Testis (tissue), 3 donors: ENCODE data around the gene TLR2. TPM values are rescaled to one million over a fixed set of nuclear protein-coding genes. Genes with fewer than 3 reads are reported as not detected.

ENCODE experiments used
- DNase-seq: peaks from one replicate; pipeline ENCODE4 v3.0.0-alpha.2; 2019
- H3K27ac ChIP-seq, 2 donors: fragments of 200-600 bp; sonication (generic); one replicate each; pipeline ENCODE4 v1.5.1; 2019
- H3K27me3 ChIP-seq: fragments of 200-600 bp; sonication (generic); one replicate; pipeline ENCODE4 v1.5.1; 2019
- H3K36me3 ChIP-seq: fragments of 200-600 bp; sonication (generic); one replicate; pipeline ENCODE4 v1.5.1; 2017; ENCODE audit warnings: low read depth; ENCODE audit errors: missing control alignments
- H3K4me1 ChIP-seq: fragments of 200-600 bp; sonication (generic); one replicate; pipeline ENCODE4 v1.5.1; 2019
- H3K4me3 ChIP-seq, 2 donors: fragments of 200-600 bp; sonication (generic); one replicate each; pipeline ENCODE4 v1.5.1; 2017 to 2019
- H3K9me3 ChIP-seq: fragments of 200-600 bp; sonication (generic); one replicate; pipeline ENCODE4 v1.5.1; 2017
- CTCF ChIP-seq, 3 experiments: fragments of 450-650 bp in 2 of 3; fragments of 200-600 bp in 1 of 3; sonication (generic) in 1 of 3; IDR thresholded peaks; one replicate each; pipeline ENCODE4 v1.5.1; 2016 to 2019; ENCODE audit warnings: antibody characterized with exemption in 3 of 3, mild to moderate bottlenecking in 2 of 3, moderate library complexity in 1 of 3
- POLR2A ChIP-seq: fragments of 450-650 bp; IDR thresholded peaks from one replicate; pipeline ENCODE4 v1.6.1; 2017; ENCODE audit warnings: antibody characterized with exemption, mild to moderate bottlenecking, moderate library complexity
- WGBS, 2 donors: methylation state at CpG; one replicate each; pipeline ENCODE4 v1.1.5; 2018; 5-methylcytosine and 5-hydroxymethylcytosine counted together
- intact Hi-C: fragments of 100-400 bp; cut with DNase I; formaldehyde crosslinking; loops from one replicate; pipeline ENCODE4 v1.15.1; 2023; ENCODE audit warnings: low total_unique reads
- polyA plus RNA-seq: library from polyadenylated mRNA; stranded (reverse); fragments of 350-450 nt; fragmentation: Illumina TruSeq; extraction: RNeasy Lipid Tissue Mini Kit (QIAGEN cat#74804); gene quantifications from one replicate; pipeline ENCODE4 v1.2.3, GENCODE V29; 2014; ENCODE audit warnings: low read depth, low replicate concordance; ENCODE audit not compliant: insufficient read depth
- total RNA-seq, 2 donors: library from RNA; depleted of rRNA; stranded (reverse); fragments of >200 nt; gene quantifications; one replicate each; pipeline ENCODE4 v1.2.3, GENCODE V29; 2016

The TLR2 gene
- total and polyA plus RNA-seq, 3 donors from 2014 or later = 5.4 to 12.0 (median 8.7) TPM

DNA sequence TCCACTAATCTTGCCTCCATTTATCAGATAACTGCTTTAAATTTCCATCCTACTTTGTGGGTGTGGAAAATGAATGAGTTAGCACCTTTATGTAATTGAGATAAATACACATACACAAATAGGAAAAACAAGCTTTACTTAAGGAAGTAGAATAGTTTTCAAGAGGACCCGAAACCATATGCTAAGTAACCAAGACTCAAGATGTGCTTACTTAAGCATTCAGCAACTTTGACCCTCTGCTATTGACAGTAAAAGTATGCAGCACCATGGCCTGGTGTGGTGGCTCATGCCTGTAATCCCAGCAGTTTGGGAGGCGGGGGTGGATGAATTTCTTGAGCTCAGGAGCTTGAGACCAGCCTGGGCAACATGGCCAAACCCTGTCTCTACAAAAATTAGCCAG is 45.8 kb downstream of the TLR2 start:
- Histone ChIP-seq H3K4me1 (no peaks in the 10 kb centered on the region), H3K27ac (no peak overlapping the region), H3K9me3 (no peaks in the 10 kb centered on the region), H3K36me3 (no peaks in the 10 kb centered on the region), H3K27me3 (no peaks in the 10 kb centered on the region), H3K4me3 (no peak overlapping the region)
- DNase-seq = no peak
- WGBS, 2 donors = 86 to 94% methylated on average over 2 of the region's 2 CpGs
- intact Hi-C loops = no loop called here
- no peak for TF ChIP-seq CTCF (IDR thresholded peaks at IDR 0.05)
- no peak for TF ChIP-seq POLR2A

GRCh38 chr4:153731239-153731638 is 47.2 kb downstream of the TLR2 start:
- TF ChIP-seq POLR2A (no peak), CTCF (IDR thresholded peaks at IDR 0.05) (no peak)
- no peaks in the 10 kb centered on the region for H3K36me3 ChIP-seq
- WGBS, 2 donors = 29 to 32% methylated on average over 3 of the region's 3 CpGs
- H3K4me1 ChIP-seq = no peaks in the 10 kb centered on the region
- no peak overlapping the region for H3K4me3 ChIP-seq
- no peak for DNase-seq
- H3K27me3 ChIP-seq = no peaks in the 10 kb centered on the region
- H3K27ac ChIP-seq = no peak overlapping the region
- H3K9me3 ChIP-seq = no peaks in the 10 kb centered on the region
- intact Hi-C loops = no loop called here

DNA sequence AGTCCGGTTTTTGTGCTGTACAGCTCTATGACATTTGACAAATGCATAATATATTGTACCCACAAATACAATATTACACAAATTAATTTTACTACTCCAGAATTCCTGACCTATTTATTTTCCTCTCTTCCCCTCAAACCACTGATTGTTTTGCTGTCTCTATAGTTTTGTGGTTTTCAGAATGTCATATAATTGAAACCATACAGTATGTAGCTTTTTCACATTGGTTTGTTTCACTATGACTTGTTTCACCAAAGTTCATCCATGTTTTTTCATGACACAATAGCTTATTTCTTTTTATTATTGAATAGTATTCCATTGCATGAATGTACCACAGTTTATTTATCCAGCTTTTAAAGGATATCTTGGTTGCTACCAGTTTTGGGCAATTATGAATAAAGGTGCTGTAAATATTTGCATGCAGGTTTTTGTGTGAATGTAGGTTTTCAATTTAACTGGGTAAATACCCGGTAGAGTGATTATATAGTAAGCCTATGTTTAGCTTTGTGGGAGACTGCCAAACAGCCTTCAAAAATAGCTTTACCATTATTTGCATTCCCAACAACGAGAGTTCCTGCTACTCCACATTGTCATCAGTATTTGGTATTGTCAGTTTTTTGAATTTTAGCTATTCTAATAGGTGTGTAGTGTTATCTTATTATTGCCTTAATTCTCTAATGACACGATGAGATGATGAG is 49.8 kb downstream of the TLR2 start:
- no peak overlapping the region for H3K27ac ChIP-seq
- WGBS, 2 donors = 66 to 77% methylated on average over 4 of the region's 4 CpGs
- no peaks in the 10 kb centered on the region for H3K9me3 ChIP-seq
- H3K4me1 ChIP-seq = no peaks in the 10 kb centered on the region
- intact Hi-C loops = no loop called here
- H3K27me3 ChIP-seq = no peaks in the 10 kb centered on the region
- H3K36me3 ChIP-seq = no peaks in the 10 kb centered on the region
- no peak overlapping the region for H3K4me3 ChIP-seq
- DNase-seq = no peak
- no peak for TF ChIP-seq POLR2A
- TF ChIP-seq CTCF (IDR thresholded peaks at IDR 0.05) = no peak

- no peaks in the 10 kb centered on the region for H3K36me3 ChIP-seq
- H3K27me3 ChIP-seq = no peaks in the 10 kb centered on the region
- no peak overlapping the region for H3K27ac ChIP-seq
- no peak overlapping the region for H3K4me3 ChIP-seq
- DNase-seq = no peak
- intact Hi-C loops = no loop called here
- H3K9me3 ChIP-seq = no peaks in the 10 kb centered on the region
- no peak for TF ChIP-seq POLR2A
- no peaks in the 10 kb centered on the region for H3K4me1 ChIP-seq
These were observed 51.9 kb downstream of the TLR2 start for GRCh38 chr4:153735906-153736461.

- Histone ChIP-seq H3K9me3 (no peaks in the 10 kb centered on the region), H3K4me3 (no peak overlapping the region), H3K4me1 (no peaks in the 10 kb centered on the region), H3K27ac (no peak overlapping the region), H3K36me3 (no peaks in the 10 kb centered on the region), H3K27me3 (no peaks in the 10 kb centered on the region)
- DNase-seq = no peak
- TF ChIP-seq CTCF (IDR thresholded peaks at IDR 0.05) = no peak
- TF ChIP-seq POLR2A = no peak
- WGBS, 2 donors = 78 to 83% methylated on average over 2 of the region's 2 CpGs
- intact Hi-C loops = no loop called here
These were observed 57.5 kb downstream of the TLR2 start for GRCh38 chr4:153741541-153741940.
